Measurements from ENCODE around the gene GDE1. TPM values are rescaled to one million over a fixed set of nuclear protein-coding genes. Genes with fewer than 3 reads are reported as not detected.
"Not testable (repeated sequence)": the region's sequence is repeated elsewhere in the genome, so short reads cannot be mapped to it uniquely, and the experiment has no call there.

Gene GDE1
- polyA plus RNA-seq: 10 to 100 TPM; 23.9 to 40.5 (median 29.6) TPM

GRCh38 chr16:19521471-19522396, at the start of gene GDE1:
TSS of gene GDE1 (minus strand) at chr16:19522098. CDS start at chr16:19521964, 134 bp downstream.
- H3K27ac ChIP-seq (ENCODE audit: low read depth, low read length): peak within 1 kb of the TSS; percentile 62
- 0% methylated on average over 57 to 62 of the region's 62 CpGs for WGBS, 3 donors

GRCh38 chr16:19567560-19567959, 45.7 kb upstream of the GDE1 start:
- 86 to 94% (median 92%) methylated on average over 8 of the region's 8 CpGs for WGBS, 3 donors
- no peak overlapping the region for H3K27ac ChIP-seq (ENCODE audit: low read depth, low read length)

- WGBS, 3 donors: 96 to 97% (median 96%) methylated on average over 3 of the region's 3 CpGs
- H3K27ac ChIP-seq (ENCODE audit: low read depth, low read length): no peak overlapping the region
Measured at GRCh38 chr16:19566362-19566761, 44.5 kb upstream of the GDE1 start.

- H3K27ac ChIP-seq (ENCODE audit: low read depth, low read length): no peak overlapping the region
- 89 to 99% (median 96%) methylated on average over 4 of the region's 4 CpGs for WGBS, 3 donors
Measured at GRCh38 chr16:19563377-19563776, 41.5 kb upstream of the GDE1 start.

- no peak overlapping the region for H3K27ac ChIP-seq (ENCODE audit: low read depth, low read length)
- WGBS, 3 donors: 91 to 92% (median 91%) methylated on average over 4 of the region's 4 CpGs
Measured at GRCh38 chr16:19560078-19560477, 38.2 kb upstream of the GDE1 start.

GRCh38 chr16:19559242-19559910, 37.5 kb upstream of the GDE1 start:
- H3K27ac ChIP-seq (ENCODE audit: low read depth, low read length): no peak overlapping the region
- 72 to 77% (median 76%) methylated on average over 10 of the region's 10 CpGs for whole genome bisulfite sequencing, 3 donors

GRCh38 chr16:19555938-19556771, 34.3 kb upstream of the GDE1 start:
- WGBS, 3 donors: 31 to 32% (median 32%) methylated on average over 19 of the region's 19 CpGs
- no peak overlapping the region for H3K27ac ChIP-seq (ENCODE audit: low read depth, low read length)

- 0 to 1% (median 0%) methylated on average over 53 of the region's 53 CpGs for WGBS, 3 donors
- H3K27ac ChIP-seq (ENCODE audit: low read depth, low read length): no peak within 1 kb of the TSS
Measured at GRCh38 chr16:19555186-19555937, 33.5 kb upstream of the GDE1 start, which contains the start of gene VPS35L. TSS of gene VPS35L (plus strand) at chr16:19555703. CDS start at chr16:19555730, 27 bp downstream.

- no peak overlapping the region for H3K27ac ChIP-seq (ENCODE audit: low read depth, low read length)
Measured at GRCh38 chr16:19549673-19550072, 27.8 kb upstream of the GDE1 start.

- WGBS, 3 donors: 97 to 98% (median 97%) methylated on average over 3 of the region's 3 CpGs
Measured at GRCh38 chr16:19548144-19548543, 26.2 kb upstream of the GDE1 start.

GRCh38 chr16:19543278-19543996, 21.5 kb upstream of the GDE1 start:
- 75 to 83% (median 81%) methylated on average over 10 of the region's 10 CpGs for WGBS, 3 donors
- not testable (repeated sequence) for H3K27ac ChIP-seq (ENCODE audit: low read depth, low read length)

More at GRCh38 chr16:19548144-19548543, 26.2 kb upstream of the GDE1 start:
- no peak overlapping the region for H3K27ac ChIP-seq (ENCODE audit: low read depth, low read length)

- H3K27ac ChIP-seq (ENCODE audit: low read depth, low read length): no peak overlapping the region
- WGBS, 3 donors: 67 to 83% (median 79%) methylated on average over 3 of the region's 3 CpGs
Measured at GRCh38 chr16:19542138-19542821, 20.4 kb upstream of the GDE1 start.

- 94 to 97% (median 96%) methylated on average over 6 of the region's 6 CpGs for WGBS, 3 donors
- H3K27ac ChIP-seq (ENCODE audit: low read depth, low read length): no peak overlapping the region
Measured at GRCh38 chr16:19540241-19540970, 18.5 kb upstream of the GDE1 start.

- WGBS, 3 donors: 45 to 86% (median 85%) methylated on average over 1 of the region's 1 CpG
- H3K27ac ChIP-seq (ENCODE audit: low read depth, low read length): no peak overlapping the region
Measured at GRCh38 chr16:19532601-19533000, 10.7 kb upstream of the GDE1 start.

- no peak overlapping the region for H3K27ac ChIP-seq (ENCODE audit: low read depth, low read length)
- WGBS, 3 donors: 96 to 100% (median 97%) methylated on average over 3 of the region's 3 CpGs
Measured at GRCh38 chr16:19528666-19529065, 6.8 kb upstream of the GDE1 start.

GRCh38 chr16:19527161-19527560, 5.3 kb upstream of the GDE1 start:
- WGBS, 3 donors: 84 to 94% (median 85%) methylated on average over 1 of the region's 1 CpG
- H3K27ac ChIP-seq (ENCODE audit: low read depth, low read length): no peak overlapping the region

Data from adipose tissue (tissue), 3 donors.